Measurements from ENCODE around the gene C2CD4C.

C2CD4C gene

DNA sequence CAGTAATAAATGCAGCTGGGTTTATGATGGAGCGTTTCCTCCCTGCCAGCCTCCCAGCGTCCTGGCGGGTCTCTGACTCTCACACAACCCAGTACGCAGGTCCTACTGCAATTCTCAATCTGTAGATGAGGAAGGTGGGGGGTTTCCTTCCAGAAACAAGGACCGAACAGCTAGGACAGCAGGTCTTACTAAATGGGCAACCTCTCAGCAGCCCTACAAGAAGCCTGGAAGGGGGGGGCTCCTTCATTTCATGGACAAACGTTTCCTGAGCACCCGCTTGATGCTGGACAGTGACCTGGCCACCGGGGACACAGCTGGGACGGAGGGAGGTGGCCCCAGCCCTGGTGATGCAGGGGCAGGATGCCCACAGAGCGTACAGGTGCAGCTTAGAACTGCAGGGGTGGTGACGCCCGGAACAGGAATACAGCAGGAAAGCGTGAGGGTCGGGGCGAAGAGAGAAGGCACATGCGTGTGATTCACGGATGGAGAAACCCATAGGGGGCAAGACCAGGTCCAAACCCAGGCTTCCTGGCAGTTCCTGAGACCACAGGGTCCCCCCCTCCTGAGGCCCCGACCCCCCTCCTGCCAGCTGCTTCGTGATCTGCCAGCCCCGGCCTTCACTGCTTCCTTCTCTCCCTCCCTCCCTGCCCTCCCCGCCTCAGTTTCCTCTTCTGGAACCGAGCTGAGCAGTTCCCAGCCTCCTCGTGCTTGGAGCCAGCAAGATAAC is 732 bp upstream of the C2CD4C start:
- no peaks in the 10 kb centered on the region for H3K9me2 ChIP-seq (replicated peaks; ENCODE audit: control insufficient read depth, low read length)
- H3K4me3 ChIP-seq (ENCODE audit: low read length) = peak overlapping the region; percentile 62
- no peak for TF ChIP-seq EZH2phosphoT487 (IDR thresholded peaks at IDR 0.05; ENCODE audit: borderline replicate concordance, low read length)
- TF ChIP-seq, protein P1, sequence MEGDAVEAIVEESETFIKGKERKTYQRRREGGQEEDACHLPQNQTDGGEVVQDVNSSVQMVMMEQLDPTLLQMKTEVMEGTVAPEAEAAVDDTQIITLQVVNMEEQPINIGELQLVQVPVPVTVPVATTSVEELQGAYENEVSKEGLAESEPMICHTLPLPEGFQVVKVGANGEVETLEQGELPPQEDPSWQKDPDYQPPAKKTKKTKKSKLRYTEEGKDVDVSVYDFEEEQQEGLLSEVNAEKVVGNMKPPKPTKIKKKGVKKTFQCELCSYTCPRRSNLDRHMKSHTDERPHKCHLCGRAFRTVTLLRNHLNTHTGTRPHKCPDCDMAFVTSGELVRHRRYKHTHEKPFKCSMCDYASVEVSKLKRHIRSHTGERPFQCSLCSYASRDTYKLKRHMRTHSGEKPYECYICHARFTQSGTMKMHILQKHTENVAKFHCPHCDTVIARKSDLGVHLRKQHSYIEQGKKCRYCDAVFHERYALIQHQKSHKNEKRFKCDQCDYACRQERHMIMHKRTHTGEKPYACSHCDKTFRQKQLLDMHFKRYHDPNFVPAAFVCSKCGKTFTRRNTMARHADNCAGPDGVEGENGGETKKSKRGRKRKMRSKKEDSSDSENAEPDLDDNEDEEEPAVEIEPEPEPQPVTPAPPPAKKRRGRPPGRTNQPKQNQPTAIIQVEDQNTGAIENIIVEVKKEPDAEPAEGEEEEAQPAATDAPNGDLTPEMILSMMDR (IDR thresholded peaks at IDR 0.05; ENCODE audit: low read depth, low read length, poor library complexity, severe bottlenecking) = no peak
- peaks cover 11% of the 10 kb centered on the region for H3K27me3 ChIP-seq (ENCODE audit: control insufficient read depth, low read length)
- H4K20me1 ChIP-seq (ENCODE audit: control insufficient read depth, insufficient read depth, low read depth, low read length) = no peaks in the 10 kb centered on the region
- H3K79me2 ChIP-seq (ENCODE audit: control insufficient read depth, low read length) = no peaks in the 10 kb centered on the region
- peak overlapping the region; percentile 69 for H3K4me2 ChIP-seq (ENCODE audit: low read length)
- no peaks in the 10 kb centered on the region; the same call in 1 of the 2 replicates for H3F3A ChIP-seq (ENCODE audit: control insufficient read depth, insufficient read depth)
- H3K9me3 ChIP-seq (ENCODE audit: control insufficient read depth, insufficient read depth, low read length) = no peaks in the 10 kb centered on the region
- no peak overlapping the region for H3K27ac ChIP-seq (ENCODE audit: low read depth, low read length)
- peaks cover 12% of the 10 kb centered on the region for H3K4me1 ChIP-seq (ENCODE audit: control insufficient read depth, low read length)
- no peaks in the 10 kb centered on the region for H3K36me3 ChIP-seq (ENCODE audit: control insufficient read depth, low read length)

DNA sequence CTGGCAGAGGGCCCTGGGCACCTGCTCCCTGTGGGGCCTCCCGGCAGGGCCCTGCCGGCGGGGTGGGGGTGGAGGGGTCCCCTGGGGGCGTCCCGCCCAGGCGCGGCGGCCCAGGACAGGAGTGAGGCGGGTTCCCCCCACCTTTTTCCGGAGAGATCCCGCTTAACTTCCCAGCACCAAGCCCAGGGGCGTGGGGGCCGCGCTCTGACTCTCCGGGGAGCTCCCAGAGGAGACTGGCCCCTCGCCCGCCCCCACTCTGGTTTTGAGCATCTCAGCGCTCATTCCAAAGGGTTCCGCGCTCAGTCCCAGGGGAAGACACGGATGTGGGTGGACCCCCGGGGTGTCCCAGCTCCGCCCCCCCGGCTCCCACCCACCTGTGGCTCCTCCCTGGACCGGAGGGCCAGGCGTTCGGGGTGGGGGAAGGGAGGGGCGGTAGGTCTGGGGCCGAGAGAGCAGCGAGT is 476 bp downstream of the C2CD4C start:
- no peaks in the 10 kb centered on the region for H3K79me2 ChIP-seq (ENCODE audit: control insufficient read depth, low read length)
- H3F3A ChIP-seq (ENCODE audit: control insufficient read depth, insufficient read depth) = no peaks in the 10 kb centered on the region; the same call in 1 of the 2 replicates
- H3K4me2 ChIP-seq (ENCODE audit: low read length) = peak overlapping the region; percentile 69
- H3K27ac ChIP-seq (ENCODE audit: low read depth, low read length) = no peak overlapping the region
- H3K9me2 ChIP-seq (replicated peaks; ENCODE audit: control insufficient read depth, low read length) = no peaks in the 10 kb centered on the region
- peaks cover 12% of the 10 kb centered on the region for H3K4me1 ChIP-seq (ENCODE audit: control insufficient read depth, low read length)
- H3K9me3 ChIP-seq (ENCODE audit: control insufficient read depth, insufficient read depth, low read length) = no peaks in the 10 kb centered on the region
- H4K20me1 ChIP-seq (ENCODE audit: control insufficient read depth, insufficient read depth, low read depth, low read length) = no peaks in the 10 kb centered on the region
- peaks cover 11% of the 10 kb centered on the region for H3K27me3 ChIP-seq (ENCODE audit: control insufficient read depth, low read length)
- H3K36me3 ChIP-seq (ENCODE audit: control insufficient read depth, low read length) = no peaks in the 10 kb centered on the region
- TF ChIP-seq, protein P1 (IDR thresholded peaks at IDR 0.05; ENCODE audit: low read depth, low read length, poor library complexity, severe bottlenecking) = no peak
- TF ChIP-seq EZH2phosphoT487 (IDR thresholded peaks at IDR 0.05; ENCODE audit: borderline replicate concordance, low read length) = no peak
- H3K4me3 ChIP-seq (ENCODE audit: low read length) = peak overlapping the region; percentile 62

DNA sequence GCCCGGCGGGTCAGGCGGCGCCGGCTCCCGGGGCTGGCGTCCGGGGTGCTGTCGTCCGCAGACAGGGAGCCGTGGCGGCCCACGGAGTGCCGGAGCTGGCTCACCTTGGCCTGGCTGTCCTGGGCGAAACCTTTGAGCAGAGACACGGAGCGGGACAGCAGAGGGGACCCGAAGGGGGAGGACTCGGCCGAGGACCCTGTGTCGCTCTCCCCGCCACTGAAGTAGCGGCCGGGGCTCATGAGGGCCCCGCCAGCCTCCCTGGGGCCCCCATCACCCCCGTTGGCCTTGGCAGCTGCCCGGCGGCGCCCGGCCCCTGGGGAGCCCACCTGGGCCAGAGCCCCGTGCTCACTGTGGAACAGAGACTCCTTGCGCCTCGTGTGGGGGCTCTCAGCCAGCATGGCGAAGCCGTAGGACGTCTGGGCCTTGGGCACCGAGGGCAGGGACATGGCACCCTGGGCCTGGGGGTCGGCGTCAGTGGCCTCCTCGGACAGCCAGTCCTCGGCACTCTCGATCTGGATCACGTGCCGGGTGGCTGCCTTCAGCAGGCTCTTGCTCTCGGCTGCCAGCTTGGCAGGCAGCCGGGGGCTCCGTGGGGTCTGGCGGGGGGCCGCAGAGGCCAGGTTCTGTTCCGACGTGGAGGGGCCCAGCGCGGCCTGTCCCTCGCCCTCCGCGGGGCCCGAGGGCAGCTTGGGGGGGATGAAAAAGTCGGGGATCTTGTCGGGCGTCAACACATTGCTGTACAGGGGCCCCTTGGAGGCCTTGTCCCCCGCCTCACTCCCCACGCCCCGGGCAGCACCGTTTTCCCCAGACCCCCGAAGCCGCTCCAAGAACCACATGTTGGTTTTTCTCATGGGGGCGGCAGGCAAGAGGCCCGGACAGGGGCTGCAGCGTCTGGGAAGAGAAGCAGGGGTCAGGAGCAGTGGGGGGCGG is 1.2 kb downstream of the C2CD4C start:
- H3K9me3 ChIP-seq (ENCODE audit: control insufficient read depth, insufficient read depth, low read length) = no peaks in the 10 kb centered on the region
- H4K20me1 ChIP-seq (ENCODE audit: control insufficient read depth, insufficient read depth, low read depth, low read length) = no peaks in the 10 kb centered on the region
- no peak overlapping the region for H3K4me2 ChIP-seq (ENCODE audit: low read length)
- no peaks in the 10 kb centered on the region; the same call in 1 of the 2 replicates for H3F3A ChIP-seq (ENCODE audit: control insufficient read depth, insufficient read depth)
- H3K4me3 ChIP-seq (ENCODE audit: low read length) = no peak overlapping the region; the same call in 1 of the 2 replicates
- peaks cover 12% of the 10 kb centered on the region for H3K4me1 ChIP-seq (ENCODE audit: control insufficient read depth, low read length)
- TF ChIP-seq, protein P1 (IDR thresholded peaks at IDR 0.05; ENCODE audit: low read depth, low read length, poor library complexity, severe bottlenecking) = no peak
- TF ChIP-seq EZH2phosphoT487 (IDR thresholded peaks at IDR 0.05; ENCODE audit: borderline replicate concordance, low read length) = no peak
- H3K27ac ChIP-seq (ENCODE audit: low read depth, low read length) = no peak overlapping the region
- H3K79me2 ChIP-seq (ENCODE audit: control insufficient read depth, low read length) = no peaks in the 10 kb centered on the region
- H3K9me2 ChIP-seq (replicated peaks; ENCODE audit: control insufficient read depth, low read length) = no peaks in the 10 kb centered on the region
- peaks cover 11% of the 10 kb centered on the region for H3K27me3 ChIP-seq (ENCODE audit: control insufficient read depth, low read length)
- no peaks in the 10 kb centered on the region for H3K36me3 ChIP-seq (ENCODE audit: control insufficient read depth, low read length)
